OCI-LY1 (cell line): Measurements from ENCODE around the gene SYNM.

Experiments
- CTCF ChIP-seq: fragments of 200-600 bp; sonication (generic), shearing (Covaris generic); IDR thresholded peaks from 2 replicates; pipeline ENCODE4 v1.5.1; 2017; ENCODE audit warnings: mild to moderate bottlenecking, antibody characterized with exemption, low read length, moderate library complexity, mixed read lengths
- EZH2 ChIP-seq: fragments of 200-600 bp; sonication (generic), shearing (Covaris generic); IDR thresholded peaks from 2 replicates; pipeline ENCODE4 v1.8.0; 2017; ENCODE audit warnings: borderline replicate concordance, mixed run types, mild to moderate bottlenecking, antibody characterized with exemption, low read length, moderate library complexity, mixed read lengths

- TF ChIP-seq CTCF, result no peak
- no peak for TF ChIP-seq EZH2
Observed at GRCh38 chr15:99142562-99142961, 37.7 kb downstream of the SYNM start.
